Thyroid gland (tissue), 4 donors: ENCODE measurements around the gene RFX2.

ENCODE experiments used
- CTCF ChIP-seq, 6 experiments: fragments of 200-600 bp in 3 of 6; fragments of 450-650 bp in 3 of 6; sonication (generic) in 3 of 6; IDR thresholded peaks; one replicate each; pipeline ENCODE4 v1.5.1; 2016 to 2019; ENCODE audit warnings: antibody characterized with exemption in 6 of 6, mild to moderate bottlenecking in 2 of 6, inconsistent platforms in 1 of 6, moderate library complexity in 1 of 6
- POLR2A ChIP-seq, 2 donors: fragments of 450-650 bp; IDR thresholded peaks; one replicate each; pipeline ENCODE4 v1.6.1; 2017; ENCODE audit warnings: antibody characterized with exemption in 2 of 2, mild to moderate bottlenecking in 2 of 2, moderate library complexity in 1 of 2

DNA sequence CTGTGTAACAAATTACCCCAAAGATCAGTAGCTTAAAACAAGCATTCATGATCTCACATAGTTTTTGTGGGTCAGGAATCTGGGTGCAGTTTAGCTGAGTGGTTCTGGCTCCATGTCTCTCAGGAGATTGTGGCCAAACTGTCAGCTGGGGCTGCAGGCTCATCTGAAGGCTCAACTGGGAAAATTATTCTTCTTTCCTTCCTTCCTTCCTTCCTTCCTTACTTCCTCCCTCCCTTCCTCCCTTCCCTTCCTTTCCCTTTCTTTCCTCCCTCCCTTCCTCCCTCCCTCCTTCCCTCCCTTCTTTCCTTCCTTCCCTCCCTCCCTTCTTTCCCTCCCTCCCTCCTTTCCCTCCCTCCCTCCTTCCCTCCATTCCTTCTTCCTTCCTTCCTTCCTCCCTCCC, 8.7 kb upstream of the RFX2 start:
- TF ChIP-seq POLR2A (IDR thresholded peaks at IDR 0.05) (no peak), CTCF (IDR thresholded peaks at IDR 0.05) (no peak)
